Mesothelial cell of epicardium (in vitro differentiated cells): Measurements from ENCODE around the gene ARID3C. TPM values are rescaled to one million over a fixed set of nuclear protein-coding genes. Genes with fewer than 3 reads are reported as not detected.

Experiments used
- DNase-seq, 2 experiments: peaks; one replicate each; pipeline ENCODE4 v3.0.0; 2021; ENCODE audit warnings: low spot score in 2 of 2; ENCODE audit not compliant: unreplicated experiment in 2 of 2
- H3K27ac Mint-ChIP-seq: 2 replicates; pipeline ENCODE4 v1.8.0; 2021; ENCODE audit warnings: mixed read lengths
- H3K27me3 Mint-ChIP-seq: 2 replicates; pipeline ENCODE4 v1.8.0; 2021; ENCODE audit warnings: low read depth, mixed read lengths
- H3K36me3 Mint-ChIP-seq: 2 replicates; pipeline ENCODE4 v1.8.0; 2021; ENCODE audit warnings: mixed read lengths
- H3K4me1 Mint-ChIP-seq: 2 replicates; pipeline ENCODE4 v1.8.0; 2021; ENCODE audit warnings: mixed read lengths
- H3K4me3 Mint-ChIP-seq: 2 replicates; pipeline ENCODE4 v1.8.0; 2021; ENCODE audit warnings: mild to moderate bottlenecking, moderate library complexity, mixed read lengths
- H3K9me3 Mint-ChIP-seq: 2 replicates; pipeline ENCODE4 v1.8.0; 2021; ENCODE audit warnings: mixed read lengths
- total RNA-seq: library from RNA; stranded (reverse); gene quantifications from 3 replicates; pipeline ENCODE4 v1.2.1, GENCODE V29; 2021
- TF ChIP-seq, protein P1 (sequence below): fragments of 200-600 bp; sonication (generic); IDR thresholded peaks from one replicate; pipeline ENCODE4 v1.5.0; 2021; ENCODE audit warnings: antibody characterized with exemption; ENCODE audit not compliant: unreplicated experiment

ARID3C gene
- 0.42 to 0.80 TPM in 2 of 3 replicates, not detected in the other for total RNA-seq

DNA sequence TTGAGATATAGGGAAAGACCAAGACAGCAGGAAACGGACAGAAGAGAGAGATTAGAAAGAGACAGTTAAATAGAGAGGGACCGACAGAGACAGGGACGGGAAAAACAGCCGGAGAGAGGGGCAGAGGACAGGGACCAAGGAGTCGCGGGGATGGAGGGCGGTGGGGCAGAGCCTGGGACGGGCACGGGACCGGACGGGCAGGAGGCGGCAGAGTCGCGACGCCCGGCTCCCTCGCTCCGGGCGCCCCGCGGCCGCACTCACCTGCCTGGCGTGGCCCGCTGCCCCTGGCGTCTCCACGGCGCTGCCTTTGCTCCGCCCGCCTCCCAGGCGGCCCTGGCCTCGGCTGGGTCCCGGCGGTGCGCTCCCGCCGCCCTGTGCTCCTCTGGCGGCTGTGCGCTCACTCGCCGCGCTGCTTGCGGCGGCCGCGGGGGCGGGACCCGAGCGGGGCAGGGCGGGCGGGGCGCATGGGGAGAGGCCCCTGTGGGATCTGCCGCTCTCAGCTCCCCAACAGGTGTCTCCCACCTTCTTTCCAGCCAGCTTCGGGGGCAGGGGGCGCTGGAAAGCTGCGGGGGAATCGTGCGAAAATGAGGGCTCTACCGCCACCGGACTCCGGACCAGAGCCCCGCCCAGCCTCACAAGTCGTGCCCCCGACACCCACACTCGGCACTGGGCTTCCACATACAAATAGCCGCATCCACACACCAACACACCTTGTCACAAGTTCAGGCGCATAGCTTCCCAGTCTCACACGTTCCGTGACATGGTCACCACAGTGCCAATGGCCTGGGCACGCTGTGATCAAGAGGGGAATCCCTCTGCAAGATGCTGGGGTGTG is at the start of gene ARID3C:
Gene ARID3C (minus strand): TSS at position 411 of the 835 bp plus-strand sequence. CDS start 1,052 bp downstream, outside the sequence.
- Mint-ChIP-seq H3K9me3 (no peaks in the 10 kb centered on the region), H3K27ac (no peak within 1 kb of the TSS), H3K27me3 (peaks cover 85% of the 10 kb centered on the region), H3K4me3 (peak within 1 kb of the TSS; percentile 62), H3K4me1 (peaks cover 11% of the 10 kb centered on the region), H3K36me3 (no peaks in the 10 kb centered on the region)
- no peak for DNase-seq
- TF ChIP-seq, protein P1, sequence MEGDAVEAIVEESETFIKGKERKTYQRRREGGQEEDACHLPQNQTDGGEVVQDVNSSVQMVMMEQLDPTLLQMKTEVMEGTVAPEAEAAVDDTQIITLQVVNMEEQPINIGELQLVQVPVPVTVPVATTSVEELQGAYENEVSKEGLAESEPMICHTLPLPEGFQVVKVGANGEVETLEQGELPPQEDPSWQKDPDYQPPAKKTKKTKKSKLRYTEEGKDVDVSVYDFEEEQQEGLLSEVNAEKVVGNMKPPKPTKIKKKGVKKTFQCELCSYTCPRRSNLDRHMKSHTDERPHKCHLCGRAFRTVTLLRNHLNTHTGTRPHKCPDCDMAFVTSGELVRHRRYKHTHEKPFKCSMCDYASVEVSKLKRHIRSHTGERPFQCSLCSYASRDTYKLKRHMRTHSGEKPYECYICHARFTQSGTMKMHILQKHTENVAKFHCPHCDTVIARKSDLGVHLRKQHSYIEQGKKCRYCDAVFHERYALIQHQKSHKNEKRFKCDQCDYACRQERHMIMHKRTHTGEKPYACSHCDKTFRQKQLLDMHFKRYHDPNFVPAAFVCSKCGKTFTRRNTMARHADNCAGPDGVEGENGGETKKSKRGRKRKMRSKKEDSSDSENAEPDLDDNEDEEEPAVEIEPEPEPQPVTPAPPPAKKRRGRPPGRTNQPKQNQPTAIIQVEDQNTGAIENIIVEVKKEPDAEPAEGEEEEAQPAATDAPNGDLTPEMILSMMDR, result no peak

- TF ChIP-seq, protein P1, result no peak
- Mint-ChIP-seq H3K27me3 (no peaks in the 10 kb centered on the region), H3K4me3 (no peak overlapping the region), H3K36me3 (peaks cover 6% of the 10 kb centered on the region), H3K4me1 (peaks cover 2% of the 10 kb centered on the region), H3K9me3 (peaks cover 8% of the 10 kb centered on the region), H3K27ac (no peak overlapping the region)
- no peak for DNase-seq
Observed at GRCh38 chr9:34675869-34676268, 47.0 kb upstream of the ARID3C start.

DNA sequence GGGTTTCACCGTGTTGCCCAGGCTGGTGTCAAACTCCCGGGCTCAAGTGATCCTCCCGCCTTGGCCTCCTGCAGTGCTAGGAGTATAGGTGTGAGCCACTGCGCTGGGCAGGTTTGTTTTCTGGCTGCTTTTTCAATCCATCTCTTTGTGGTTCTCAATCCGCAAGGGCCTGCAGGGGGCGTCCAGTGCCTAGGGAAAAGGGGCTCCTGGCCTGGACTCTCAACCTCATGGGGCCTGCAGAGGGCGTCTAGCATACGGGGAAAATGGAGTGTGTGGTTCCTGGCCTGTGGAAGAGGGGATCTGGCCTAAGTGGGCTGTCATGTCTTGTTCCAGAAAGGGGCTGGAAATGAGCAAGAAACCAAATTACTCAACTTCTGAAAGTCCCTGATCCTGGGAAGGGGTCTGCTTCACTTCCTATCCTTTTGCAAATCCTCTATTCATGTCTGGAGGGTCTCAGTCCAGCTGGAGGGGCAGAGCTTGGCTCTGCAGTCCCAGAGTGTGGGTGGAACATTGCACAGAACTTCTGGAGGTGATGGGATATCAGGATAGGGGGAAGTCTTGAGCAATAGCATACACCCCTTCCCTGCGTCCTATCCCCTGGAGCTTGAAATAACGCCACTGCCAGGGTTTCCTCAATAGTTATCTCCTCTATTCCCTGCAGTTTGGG is 46.3 kb upstream of the ARID3C start:
- no peaks in the 10 kb centered on the region for H3K27me3 Mint-ChIP-seq
- TF ChIP-seq, protein P1, result peak; percentile 28
- H3K4me1 Mint-ChIP-seq, result peaks cover 2% of the 10 kb centered on the region
- no peak overlapping the region for H3K4me3 Mint-ChIP-seq
- H3K27ac Mint-ChIP-seq, result no peak overlapping the region
- H3K36me3 Mint-ChIP-seq, result peaks cover 4% of the 10 kb centered on the region
- DNase-seq, result peak; percentile 35 to 66
- peaks cover 13% of the 10 kb centered on the region for H3K9me3 Mint-ChIP-seq

- no peak overlapping the region for H3K27ac Mint-ChIP-seq
- TF ChIP-seq, protein P1, result no peak
- H3K4me1 Mint-ChIP-seq, result peaks cover 2% of the 10 kb centered on the region
- H3K4me3 Mint-ChIP-seq, result no peak overlapping the region
- H3K36me3 Mint-ChIP-seq, result peaks cover 9% of the 10 kb centered on the region
- no peaks in the 10 kb centered on the region for H3K27me3 Mint-ChIP-seq
- H3K9me3 Mint-ChIP-seq, result peaks cover 17% of the 10 kb centered on the region
- DNase-seq, result no peak
Observed at GRCh38 chr9:34674440-34674839, 45.6 kb upstream of the ARID3C start.

DNA sequence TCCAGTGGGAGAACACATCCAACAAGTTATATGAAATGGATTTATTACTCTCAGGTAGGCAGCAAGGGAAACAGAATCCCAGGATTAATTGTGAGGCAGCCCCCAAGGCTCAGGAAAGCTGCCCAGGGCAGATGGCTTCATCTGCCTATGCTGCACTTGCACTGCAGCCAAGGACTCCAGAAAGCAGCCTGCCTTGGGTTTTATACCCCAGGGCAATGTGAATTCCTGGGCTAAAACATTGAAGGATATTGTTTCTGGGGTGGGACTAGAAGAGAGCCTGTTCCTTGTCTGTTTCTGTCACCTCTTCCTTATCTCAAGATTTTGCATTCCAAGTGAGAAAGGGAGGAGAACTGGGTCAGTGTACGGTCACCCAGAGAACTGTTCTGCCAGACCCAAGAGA is 42.4 kb upstream of the ARID3C start:
- peaks cover 24% of the 10 kb centered on the region for H3K9me3 Mint-ChIP-seq
- peaks cover 2% of the 10 kb centered on the region for H3K4me1 Mint-ChIP-seq
- TF ChIP-seq, protein P1, result no peak
- no peak overlapping the region for H3K27ac Mint-ChIP-seq
- DNase-seq, result no peak
- no peaks in the 10 kb centered on the region for H3K27me3 Mint-ChIP-seq
- H3K36me3 Mint-ChIP-seq, result peaks cover 21% of the 10 kb centered on the region
- H3K4me3 Mint-ChIP-seq, result no peak overlapping the region
